OCI-LY7 (cell line): ENCODE data around the gene RDH8. TPM values are rescaled to one million over a fixed set of nuclear protein-coding genes. Genes with fewer than 3 reads are reported as not detected.

Experiments used
- BruUV-seq: library from RNA; stranded (reverse); fragments of 400-500 nt; replicated peaks from 2 replicates; lab custom pipeline; 2021; lab: Mats Ljungman, UMichigan
- CTCF ChIA-PET: fragments of 300-600 bp; sonication (Branson Sonifier 250); formaldehyde crosslinking; loops from one replicate; lab custom pipeline; 2022; ENCODE audit warnings: antibody characterized with exemption; ENCODE audit not compliant: unreplicated experiment; lab: Charles Lee
- POLR2A ChIA-PET: fragments of 300-600 bp; sonication (Branson Sonifier 250); formaldehyde crosslinking; loops from one replicate; lab custom pipeline; 2022; ENCODE audit warnings: antibody characterized with exemption; lab: Charles Lee
- DNase-seq: peaks from one replicate; pipeline ENCODE4 v3.0.0-alpha.2; 2015; ENCODE audit warnings: low spot score
- H2AFZ ChIP-seq: fragments of 200-600 bp; sonication (generic), shearing (Covaris generic); 2 replicates; pipeline ENCODE4 v1.6.1; 2014; ENCODE audit warnings: mild to moderate bottlenecking, antibody characterized with exemption, low read length, moderate library complexity
- H3K27ac ChIP-seq: fragments of 200-600 bp; sonication (generic); 2 replicates; pipeline ENCODE4 v1.5.1; 2014; ENCODE audit warnings: mixed run types, low read depth, mild to moderate bottlenecking, moderate library complexity, low read length, inconsistent platforms; ENCODE audit not compliant: poor library complexity, severe bottlenecking
- H3K36me3 ChIP-seq: fragments of 200-600 bp; sonication (generic); 2 replicates; pipeline ENCODE4 v1.6.1; 2014; ENCODE audit warnings: mild to moderate bottlenecking, antibody characterized with exemption, low read length, moderate library complexity, mixed read lengths; ENCODE audit not compliant: insufficient read depth
- H3K4me1 ChIP-seq: fragments of 200-600 bp; sonication (generic); 2 replicates; pipeline ENCODE4 v1.5.1; 2014; ENCODE audit warnings: mild to moderate bottlenecking, low read length; ENCODE audit not compliant: insufficient read depth, poor library complexity, severe bottlenecking
- H3K4me2 ChIP-seq: fragments of 200-600 bp; sonication (generic); 2 replicates; pipeline ENCODE4 v1.6.1; 2014; ENCODE audit warnings: mild to moderate bottlenecking, low read length
- H3K4me3 ChIP-seq: fragments of 200-600 bp; sonication (generic); 2 replicates; pipeline ENCODE4 v1.5.1; 2014; ENCODE audit warnings: mild to moderate bottlenecking, low read depth, low read length; ENCODE audit not compliant: poor library complexity, severe bottlenecking
- H3K79me2 ChIP-seq: fragments of 200-600 bp; sonication (generic); 2 replicates; pipeline ENCODE4 v1.6.1; 2016; ENCODE audit warnings: low read depth, mild to moderate bottlenecking, low read length, moderate library complexity, mixed read lengths; ENCODE audit not compliant: insufficient read depth
- H3K9me2 ChIP-seq: fragments of 200-600 bp; sonication (generic); 2 replicates; pipeline ENCODE4 v1.6.1; 2016; ENCODE audit warnings: mild to moderate bottlenecking, low read length, mixed read lengths; ENCODE audit not compliant: insufficient read depth
- H3K9me3 ChIP-seq: fragments of 200-600 bp; sonication (generic); 2 replicates; pipeline ENCODE4 v1.6.1; 2014; ENCODE audit warnings: mild to moderate bottlenecking, mixed run types, low read length, mixed read lengths
- H4K20me1 ChIP-seq: fragments of 200-600 bp; sonication (generic); 2 replicates; pipeline ENCODE4 v1.6.1; 2014; ENCODE audit warnings: mild to moderate bottlenecking, antibody characterized with exemption, low read length, moderate library complexity, mixed read lengths; ENCODE audit not compliant: insufficient read depth
- CTCF ChIP-seq: fragments of 200-600 bp; sonication (generic); conservative IDR thresholded peaks from 2 replicates; pipeline ENCODE4 v1.5.1; 2014; ENCODE audit warnings: mild to moderate bottlenecking, antibody characterized with exemption, low read length, moderate library complexity, mixed read lengths
- EZH2phosphoT487 ChIP-seq: fragments of 200-600 bp; sonication (generic); IDR thresholded peaks from 2 replicates; pipeline ENCODE4 v1.6.1; 2018; ENCODE audit warnings: low read depth, borderline replicate concordance, mild to moderate bottlenecking, mixed run types, antibody characterized with exemption, low read length, moderate library complexity, mixed read lengths
- intact Hi-C: fragments of 100-400 bp; cut with micrococcal nuclease; formaldehyde crosslinking; loops from one replicate; pipeline ENCODE4 v1.10.0; 2022; ENCODE audit not compliant: unreplicated experiment
- total RNA-seq, 2 experiments: library from RNA; depleted of rRNA in 1 of 2; stranded (reverse); fragments of >200 nt in 1 of 2; shearing (Covaris generic) in 1 of 2; gene quantifications; 2 replicates each; pipeline ENCODE4 v1.2.3, GENCODE V29; 2014 to 2022

RDH8 gene
- total RNA-seq, 2 experiments from 2014 or later, result not detected

GRCh38 chr19:9991425-9992191, 21.7 kb upstream of the RDH8 start:
- no peak overlapping the region for H3K4me3 ChIP-seq
- peaks cover 4% of the 10 kb centered on the region for H3K4me1 ChIP-seq
- no peak overlapping the region for H2AFZ ChIP-seq
- no peak overlapping the region for H3K27ac ChIP-seq
- H3K9me3 ChIP-seq, result no peaks in the 10 kb centered on the region
- H4K20me1 ChIP-seq, result no peaks in the 10 kb centered on the region
- intact Hi-C loops, result no loop called here
- BruUV-seq, result no TSS peak
- ChIA-PET CTCF (no interaction called here), POLR2A (interaction anchor here (0.6 kb wide), 1 partner anchor 54 kb away, joined by 4 read pairs; no protein-coding TSS in a partner anchor)
- H3K36me3 ChIP-seq, result no peaks in the 10 kb centered on the region
- no peaks in the 10 kb centered on the region for H3K79me2 ChIP-seq
- no peak for DNase-seq
- H3K9me2 ChIP-seq, result no peaks in the 10 kb centered on the region
- no peak overlapping the region for H3K4me2 ChIP-seq
- TF ChIP-seq EZH2phosphoT487 (no peak), CTCF (no peak)

- no peaks in the 10 kb centered on the region for H4K20me1 ChIP-seq
- H3K4me2 ChIP-seq, result no peak overlapping the region; the same call in 1 of the 2 replicates
- no TSS peak for BruUV-seq
- DNase-seq, result peak; percentile 9
- no peaks in the 10 kb centered on the region for H3K79me2 ChIP-seq
- ChIA-PET POLR2A (no interaction called here), CTCF (no interaction called here)
- no peak overlapping the region for H3K27ac ChIP-seq
- no peak overlapping the region for H2AFZ ChIP-seq
- no peak overlapping the region for H3K4me3 ChIP-seq
- H3K4me1 ChIP-seq, result peaks cover 4% of the 10 kb centered on the region
- intact Hi-C loops, result no loop called here
- H3K9me2 ChIP-seq, result no peaks in the 10 kb centered on the region
- no peaks in the 10 kb centered on the region for H3K9me3 ChIP-seq
- no peak for TF ChIP-seq CTCF
- TF ChIP-seq EZH2phosphoT487, result no peak
- H3K36me3 ChIP-seq, result no peaks in the 10 kb centered on the region
Measured at GRCh38 chr19:9995084-9995483, 18.2 kb upstream of the RDH8 start.

- no peaks in the 10 kb centered on the region for H3K9me3 ChIP-seq
- ChIA-PET CTCF (no interaction called here), POLR2A (no interaction called here)
- H4K20me1 ChIP-seq, result no peaks in the 10 kb centered on the region
- peaks cover 4% of the 10 kb centered on the region for H3K4me1 ChIP-seq
- no peak overlapping the region for H3K4me3 ChIP-seq
- H3K79me2 ChIP-seq, result no peaks in the 10 kb centered on the region
- BruUV-seq, result no TSS peak
- H2AFZ ChIP-seq, result no peak overlapping the region
- DNase-seq, result no peak
- H3K9me2 ChIP-seq, result no peaks in the 10 kb centered on the region
- intact Hi-C loops, result no loop called here
- H3K27ac ChIP-seq, result no peak overlapping the region
- H3K4me2 ChIP-seq, result no peak overlapping the region
- no peaks in the 10 kb centered on the region for H3K36me3 ChIP-seq
- TF ChIP-seq EZH2phosphoT487 (no peak), CTCF (no peak)
Measured at GRCh38 chr19:9995999-9996398, 17.3 kb upstream of the RDH8 start.
